Measurements from ENCODE around the gene CASP14. TPM values are rescaled to one million over a fixed set of nuclear protein-coding genes. Genes with fewer than 3 reads are reported as not detected.

CASP14 gene
- polyA plus RNA-seq, 3 donors = not detected

- peak in 7 of 11 donors; percentile 24 to 64 (median 53) for DNase-seq (ENCODE audit: extremely low read depth in 1 of 11, low read depth in 9 of 11, low spot score in 4 of 11)
Measured at GRCh38 chr19:15107061-15108010, 58.1 kb downstream of the CASP14 start, which contains the start of gene SYDE1. Gene SYDE1, plus strand, starts transcription at chr19:15107401. Its CDS starts 33 bp downstream, at chr19:15107434.

Other genes starting within 250 kb of the CASP14 start
- under 1 TPM in 1 of 3 donors, not detected in 2; 0.03 TPM for gene OR7A5, start 214.3 kb upstream of the CASP14 start, polyA plus RNA-seq (ENCODE audit: insufficient read length in 3 of 3)
- gene OR7C1, start 214.3 kb upstream of the CASP14 start, polyA plus RNA-seq (ENCODE audit: insufficient read length in 3 of 3) = under 1 TPM; 0.06 to 0.12 (median 0.10) TPM
- not detected for gene OR7A10, start 200.6 kb upstream of the CASP14 start, polyA plus RNA-seq (ENCODE audit: insufficient read length in 3 of 3)
- under 1 TPM in 1 of 3 donors, not detected in 2; 0.06 TPM for gene OR7A17, start 163.3 kb upstream of the CASP14 start, polyA plus RNA-seq (ENCODE audit: insufficient read length in 3 of 3)
- gene OR7C2, start 108.0 kb upstream of the CASP14 start, polyA plus RNA-seq (ENCODE audit: insufficient read length in 3 of 3) = not detected
- under 1 TPM; 0.36 to 0.47 (median 0.46) TPM for gene SLC1A6, start 69.6 kb upstream of the CASP14 start, polyA plus RNA-seq (ENCODE audit: insufficient read length in 3 of 3)
- gene OR1I1, start 32.7 kb downstream of the CASP14 start, polyA plus RNA-seq (ENCODE audit: insufficient read length in 3 of 3) = under 1 TPM; 0.04 to 0.09 (median 0.06) TPM
- gene SYDE1, start 57.9 kb downstream of the CASP14 start, polyA plus RNA-seq (ENCODE audit: insufficient read length in 3 of 3) = 10 to 100 TPM; 18.7 to 25.4 (median 21.3) TPM
- gene NOTCH3, start 151.5 kb downstream of the CASP14 start, polyA plus RNA-seq (ENCODE audit: insufficient read length in 3 of 3) = 100 to 1,000 TPM in 2 of 3 donors, 10 to 100 TPM in 1; 96.0 to 146 (median 111) TPM
- gene EPHX3, start 183.0 kb downstream of the CASP14 start, polyA plus RNA-seq (ENCODE audit: insufficient read length in 3 of 3) = 1 to 10 TPM; 4.8 to 5.1 (median 5.1) TPM

Measured in renal cortex interstitium (tissue), 11 donors.